ENCODE results near the gene ERVW-1.
A peak's percentile ranks its signal among the peaks of the same experiment; 100 is the strongest.

The ERVW-1 gene

GRCh38 chr7:92435542-92435941, 42.2 kb downstream of the ERVW-1 start:
- no peak for FAIRE-seq

GRCh38 chr7:92433019-92433418, 44.7 kb downstream of the ERVW-1 start:
- DNase-seq (ENCODE audit: extremely low spot score, insufficient read length, low read depth) (no peak), FAIRE-seq (no peak)

More at GRCh38 chr7:92435542-92435941, 42.2 kb downstream of the ERVW-1 start:
- no peak for DNase-seq (ENCODE audit: extremely low spot score, insufficient read length, low read depth)

- DNase-seq (ENCODE audit: extremely low spot score, insufficient read length, low read depth) (no peak), FAIRE-seq (no peak)
Measured at GRCh38 chr7:92432299-92432946, 45.3 kb downstream of the ERVW-1 start.

- FAIRE-seq (no peak), DNase-seq (ENCODE audit: extremely low spot score, insufficient read length, low read depth) (no peak)
Measured at GRCh38 chr7:92427193-92427592, 50.6 kb downstream of the ERVW-1 start.

- DNase-seq (ENCODE audit: extremely low spot score, insufficient read length, low read depth) (no peak), FAIRE-seq (no peak)
Measured at GRCh38 chr7:92425311-92425947, 52.3 kb downstream of the ERVW-1 start.

- peak; percentile 33 for FAIRE-seq
- no peak for DNase-seq (ENCODE audit: extremely low spot score, insufficient read length, low read depth)
Measured at GRCh38 chr7:92423710-92424131, 54.0 kb downstream of the ERVW-1 start.

- FAIRE-seq, result no peak
- no peak for DNase-seq (ENCODE audit: extremely low spot score, insufficient read length, low read depth)
Measured at GRCh38 chr7:92422926-92423325, 54.8 kb downstream of the ERVW-1 start.

GRCh38 chr7:92421676-92422435, 55.9 kb downstream of the ERVW-1 start:
- FAIRE-seq (no peak), DNase-seq (ENCODE audit: extremely low spot score, insufficient read length, low read depth) (no peak)
